Ureter (tissue), 1 donor: Measurements from ENCODE around the gene COTL1. TPM values are rescaled to one million over a fixed set of nuclear protein-coding genes. Genes with fewer than 3 reads are reported as not detected.
"Not testable (repeated sequence)": the region's sequence is repeated elsewhere in the genome, so short reads cannot be mapped to it uniquely, and the experiment has no call there.

ENCODE experiments used
- DNase-seq: peaks from one replicate; pipeline ENCODE4 v3.0.0-alpha.2; 2020; ENCODE audit warnings: low spot score
- total RNA-seq: library from RNA; stranded (reverse); gene quantifications from one replicate; pipeline ENCODE4 v1.2.4, GENCODE V29; 2023
- donor health status: DM: yes; HTN: yes; CAD: no.

COTL1 gene
- total RNA-seq, 1 donor from 2014 or later: 79.6 TPM

- DNase-seq: no peak
Measured at GRCh38 chr16:84569382-84569987, 48.4 kb downstream of the COTL1 start.

- no peak for DNase-seq
Measured at GRCh38 chr16:84568066-84568465, 49.8 kb downstream of the COTL1 start.

GRCh38 chr16:84567286-84567962 is 50.5 kb downstream of the COTL1 start:
- no peak for DNase-seq

GRCh38 chr16:84566545-84567257 is 51.2 kb downstream of the COTL1 start:
- no peak for DNase-seq

GRCh38 chr16:84565669-84566495 is 52.0 kb downstream of the COTL1 start:
- no peak for DNase-seq

- DNase-seq: no peak
Measured at GRCh38 chr16:84563786-84564420, 54.0 kb downstream of the COTL1 start.

- no peak for DNase-seq
Measured at GRCh38 chr16:84563064-84563715, 54.7 kb downstream of the COTL1 start.

GRCh38 chr16:84562174-84562815 is 55.6 kb downstream of the COTL1 start:
- DNase-seq: no peak

- DNase-seq: no peak
Measured at GRCh38 chr16:84561291-84561690, 56.6 kb downstream of the COTL1 start.

- no peak for DNase-seq
Measured at GRCh38 chr16:84560269-84560668, 57.6 kb downstream of the COTL1 start.

GRCh38 chr16:84559311-84559932 is 58.5 kb downstream of the COTL1 start:
- DNase-seq: no peak

- DNase-seq: not testable (repeated sequence)
Measured at GRCh38 chr16:84558850-84559249, 59.0 kb downstream of the COTL1 start.

- no peak for DNase-seq
Measured at GRCh38 chr16:84557504-84557903, 60.4 kb downstream of the COTL1 start.

GRCh38 chr16:84557059-84557458 is 60.8 kb downstream of the COTL1 start:
- DNase-seq: no peak

- no peak for DNase-seq
Measured at GRCh38 chr16:84555418-84556196, 62.3 kb downstream of the COTL1 start.

GRCh38 chr16:84554627-84555328 is 63.1 kb downstream of the COTL1 start:
- no peak for DNase-seq

- DNase-seq: no peak
Measured at GRCh38 chr16:84553873-84554399, 63.9 kb downstream of the COTL1 start.

GRCh38 chr16:84552135-84552534 is 65.7 kb downstream of the COTL1 start:
- DNase-seq: no peak
